HEK293 (cell line): ENCODE data around the gene HSF5.

ENCODE experiments used
- CTCF ChIA-PET: fragments of 350-600 bp; formaldehyde crosslinking; extraction: SDS; loops from one replicate; lab custom pipeline; 2021; ENCODE audit warnings: antibody characterized with exemption; lab: Yijun Ruan, JAX
- POLR2A ChIA-PET: fragments of 300-600 bp; formaldehyde crosslinking; extraction: SDS; loops from one replicate; lab custom pipeline; 2020; ENCODE audit warnings: antibody characterized with exemption, inconsistent platforms; lab: Yijun Ruan, JAX
- H3K27ac ChIP-seq: fragments of 200-500 bp; sonication (Bioruptor generic); 2 replicates; pipeline ENCODE4 v1.5.1; 2014; ENCODE audit warnings: low read depth, low read length, control low read depth, inconsistent platforms; ENCODE audit errors: extremely low read depth
- H3K36me3 ChIP-seq, 2 experiments: fragments of 200-500 bp in 1 of 2; sonication (Bioruptor generic) in 1 of 2; 1 replicate in 1 of 2; 2 replicates in 1 of 2; pipeline ENCODE4 v1.5.1; 2014 to 2017; ENCODE audit warnings: inconsistent platforms in 2 of 2, low read length in 2 of 2; ENCODE audit not compliant: control insufficient read depth in 2 of 2, insufficient read depth in 1 of 2
- H3K4me1 ChIP-seq: fragments of 200-500 bp; sonication (Bioruptor generic); 2 replicates; pipeline ENCODE4 v1.5.1; 2014; ENCODE audit warnings: mild to moderate bottlenecking, low read length, inconsistent platforms; ENCODE audit not compliant: control insufficient read depth, insufficient read depth
- H3K4me3 ChIP-seq: 2 replicates; pipeline ENCODE4 v1.5.1; 2011; ENCODE audit warnings: low read depth, mild to moderate bottlenecking, control low read depth, low read length, moderate library complexity
- H3K9me3 ChIP-seq: fragments of 200-500 bp; sonication (Bioruptor generic); 2 replicates; pipeline ENCODE4 v1.5.1; 2014; ENCODE audit warnings: low read depth, low read length, inconsistent platforms; ENCODE audit not compliant: control insufficient read depth, insufficient read depth
- ELK4 ChIP-seq: IDR thresholded peaks from 2 replicates; pipeline ENCODE4 v1.6.1; 2011; ENCODE audit warnings: mild to moderate bottlenecking, low read depth, low read length, borderline replicate concordance
- FEZF1 ChIP-seq: fragments of 450-650 bp; formaldehyde crosslinking; IDR thresholded peaks from 2 replicates; pipeline ENCODE4 v1.5.1; 2016; ENCODE audit warnings: missing biosample characterization, missing genetic modification characterization
- GLI4 ChIP-seq: fragments of 450-650 bp; formaldehyde crosslinking; IDR thresholded peaks from 2 replicates; pipeline ENCODE4 v1.5.1; 2016; ENCODE audit warnings: missing biosample characterization, missing genetic modification characterization
- GLIS2 ChIP-seq: fragments of 450-650 bp; formaldehyde crosslinking; IDR thresholded peaks from 2 replicates; pipeline ENCODE4 v1.5.1; 2016; ENCODE audit warnings: missing biosample characterization, missing genetic modification characterization
- HOXC10 ChIP-seq: sonication (generic); formaldehyde crosslinking; IDR thresholded peaks from 2 replicates; pipeline ENCODE4 v1.8.1; 2023; ENCODE audit warnings: mild to moderate bottlenecking, missing genetic modification reagents
- IKZF3 ChIP-seq: fragments of 450-650 bp; IDR thresholded peaks from 2 replicates; pipeline ENCODE4 v1.5.0; 2018; ENCODE audit warnings: missing biosample characterization, mild to moderate bottlenecking, missing genetic modification characterization, moderate library complexity
- KLF16 ChIP-seq: fragments of 450-650 bp; formaldehyde crosslinking; IDR thresholded peaks from 2 replicates; pipeline ENCODE4 v1.5.1; 2017; ENCODE audit warnings: missing biosample characterization, missing genetic modification characterization
- RBAK ChIP-seq: fragments of 450-650 bp; formaldehyde crosslinking; IDR thresholded peaks from 2 replicates; pipeline ENCODE4 v1.5.1; 2016; ENCODE audit warnings: missing biosample characterization, missing genetic modification characterization
- YY2 ChIP-seq: fragments of 450-650 bp; formaldehyde crosslinking; IDR thresholded peaks from 2 replicates; pipeline ENCODE4 v1.5.1; 2016; ENCODE audit warnings: missing biosample characterization, missing genetic modification characterization
- ZBTB1 ChIP-seq: fragments of 450-650 bp; formaldehyde crosslinking; IDR thresholded peaks from 2 replicates; pipeline ENCODE4 v1.5.1; 2016; ENCODE audit warnings: missing biosample characterization, missing genetic modification characterization
- ZEB2 ChIP-seq: fragments of 450-650 bp; formaldehyde crosslinking; IDR thresholded peaks from 2 replicates; pipeline ENCODE4 v1.5.1; 2016; ENCODE audit warnings: missing biosample characterization, missing genetic modification characterization
- ZFP3 ChIP-seq: fragments of 450-650 bp; formaldehyde crosslinking; IDR thresholded peaks from 2 replicates; pipeline ENCODE4 v1.5.1; 2016; ENCODE audit warnings: low read depth, missing biosample characterization, missing genetic modification characterization
- ZFP37 ChIP-seq: fragments of 450-650 bp; formaldehyde crosslinking; IDR thresholded peaks from 2 replicates; pipeline ENCODE4 v1.5.1; 2016; ENCODE audit warnings: missing biosample characterization, missing genetic modification characterization
- ZNF175 ChIP-seq: fragments of 450-650 bp; formaldehyde crosslinking; IDR thresholded peaks from 2 replicates; pipeline ENCODE4 v1.5.1; 2016; ENCODE audit warnings: missing biosample characterization, missing genetic modification characterization
- ZNF214 ChIP-seq: fragments of 450-650 bp; formaldehyde crosslinking; IDR thresholded peaks from 2 replicates; pipeline ENCODE4 v1.5.1; 2017; ENCODE audit warnings: missing biosample characterization, mild to moderate bottlenecking, missing genetic modification characterization, borderline replicate concordance
- ZNF266 ChIP-seq: fragments of 450-650 bp; formaldehyde crosslinking; IDR thresholded peaks from 2 replicates; pipeline ENCODE4 v1.5.1; 2016; ENCODE audit warnings: missing biosample characterization, missing genetic modification characterization, low read depth
- ZNF311 ChIP-seq: fragments of 450-650 bp; formaldehyde crosslinking; IDR thresholded peaks from 2 replicates; pipeline ENCODE4 v1.5.1; 2017; ENCODE audit warnings: missing biosample characterization, missing genetic modification characterization, borderline replicate concordance
- ZNF341 ChIP-seq: fragments of 450-650 bp; formaldehyde crosslinking; IDR thresholded peaks from 2 replicates; pipeline ENCODE4; 2016; ENCODE audit warnings: low read depth, missing biosample characterization, missing genetic modification characterization
- ZNF354C ChIP-seq: fragments of 450-650 bp; formaldehyde crosslinking; IDR thresholded peaks from 2 replicates; pipeline ENCODE4 v1.5.1; 2016; ENCODE audit warnings: missing biosample characterization, missing genetic modification characterization, low read depth, borderline replicate concordance
- ZNF37A ChIP-seq: fragments of 450-650 bp; IDR thresholded peaks from 2 replicates; pipeline ENCODE4 v1.5.1; 2018; ENCODE audit warnings: missing biosample characterization, missing genetic modification characterization
- ZNF398 ChIP-seq: fragments of 450-650 bp; formaldehyde crosslinking; IDR thresholded peaks from 2 replicates; pipeline ENCODE4 v1.5.1; 2017; ENCODE audit warnings: missing biosample characterization, missing genetic modification characterization
- ZNF426 ChIP-seq: fragments of 450-650 bp; formaldehyde crosslinking; IDR thresholded peaks from 2 replicates; pipeline ENCODE4 v1.5.1; 2017; ENCODE audit warnings: missing biosample characterization, missing genetic modification characterization, mild to moderate bottlenecking, inconsistent platforms, moderate library complexity
- ZNF473 ChIP-seq: fragments of 450-650 bp; formaldehyde crosslinking; IDR thresholded peaks from 2 replicates; pipeline ENCODE4 v1.5.1; 2017; ENCODE audit warnings: missing biosample characterization, missing genetic modification characterization
- ZNF488 ChIP-seq: fragments of 450-650 bp; formaldehyde crosslinking; IDR thresholded peaks from 2 replicates; pipeline ENCODE4 v1.5.1; 2016; ENCODE audit warnings: missing biosample characterization, missing genetic modification characterization
- ZNF514 ChIP-seq: fragments of 450-650 bp; formaldehyde crosslinking; IDR thresholded peaks from 2 replicates; pipeline ENCODE4 v1.5.1; 2016; ENCODE audit warnings: missing biosample characterization, missing genetic modification characterization
- ZNF558 ChIP-seq: fragments of 450-650 bp; formaldehyde crosslinking; IDR thresholded peaks from 2 replicates; pipeline ENCODE4 v1.5.1; 2016; ENCODE audit warnings: missing biosample characterization, missing genetic modification characterization
- ZNF670 ChIP-seq: fragments of 450-650 bp; formaldehyde crosslinking; IDR thresholded peaks from 2 replicates; pipeline ENCODE4 v1.5.1; 2016; ENCODE audit warnings: missing biosample characterization, missing genetic modification characterization, low read depth
- ZNF701 ChIP-seq: fragments of 450-650 bp; formaldehyde crosslinking; IDR thresholded peaks from 2 replicates; pipeline ENCODE4 v1.5.1; 2016; ENCODE audit warnings: missing biosample characterization, missing genetic modification characterization
- ZNF707 ChIP-seq: fragments of 450-650 bp; formaldehyde crosslinking; IDR thresholded peaks from 2 replicates; pipeline ENCODE4 v1.5.1; 2016; ENCODE audit warnings: missing biosample characterization, missing genetic modification characterization
- ZNF791 ChIP-seq: fragments of 450-650 bp; formaldehyde crosslinking; IDR thresholded peaks from 2 replicates; pipeline ENCODE4 v1.5.1; 2016; ENCODE audit warnings: missing biosample characterization, missing genetic modification characterization
- ZSCAN30 ChIP-seq: fragments of 450-650 bp; IDR thresholded peaks from 2 replicates; pipeline ENCODE4 v1.5.1; 2018; ENCODE audit warnings: missing biosample characterization, mild to moderate bottlenecking, missing genetic modification characterization, moderate library complexity
- TF ChIP-seq, protein P1 (sequence below): fragments of 450-650 bp; formaldehyde crosslinking; IDR thresholded peaks from 2 replicates; pipeline ENCODE4 v1.5.1; 2016; ENCODE audit warnings: missing biosample characterization, missing genetic modification characterization
- TF ChIP-seq, protein P2 (sequence below): fragments of 450-650 bp; formaldehyde crosslinking; IDR thresholded peaks from 2 replicates; pipeline ENCODE4 v1.5.1; 2016; ENCODE audit warnings: missing biosample characterization, missing genetic modification characterization

Gene HSF5

GRCh38 chr17:58517928-58518609 is 29.9 kb upstream of the HSF5 start:
- no peaks in the 10 kb centered on the region for H3K9me3 ChIP-seq
- H3K36me3 ChIP-seq: peaks cover 0 to 4% of the 10 kb centered on the region in 2 experiments; a peak in 1 of 3 replicates
- H3K27ac ChIP-seq: peak overlapping the region; percentile 84
- H3K4me1 ChIP-seq: peaks cover 3% of the 10 kb centered on the region; the same call in 1 of the 2 replicates
- peak overlapping the region; percentile 79 for H3K4me3 ChIP-seq
- CTCF ChIA-PET: interaction anchor here (0.6 to 3.3 kb wide), 26 partner anchors 10 to 1488 kb away, joined by 3 to 27 read pairs (median 5); no protein-coding TSS in a partner anchor
- POLR2A ChIA-PET: interaction anchor here (0.6 to 2.8 kb wide), 6 partner anchors 50 to 636 kb away, joined by 3 to 39 read pairs (median 8); no protein-coding TSS in a partner anchor
- TF ChIP-seq ZBTB1 (tag by site-specific recombination) (no peak), KLF16 (no peak; the same call in 1 of the 2 replicates), ZNF37A (tag by site-specific recombination) (no peak), ZNF791 (no peak), RBAK (tag by site-specific recombination) (no peak), ZNF311 (tag by site-specific recombination) (no peak), ZNF354C (tag by site-specific recombination) (no peak), ZSCAN30 (tag by site-specific recombination) (peak; percentile 87), IKZF3 (tag by site-specific recombination) (0 out of 2 replicates have a peak, but pooled peaks have one; percentile 87), FEZF1 (tag by site-specific recombination) (peak; percentile 34; the same call in 1 of the 2 replicates), ZNF175 (tag by site-specific recombination) (no peak), ZEB2 (tag by site-specific recombination) (no peak), ZNF473 (tag by site-specific recombination) (no peak), ELK4 (peak; percentile 90), ZFP3 (tag by site-specific recombination) (no peak), GLIS2 (tag by site-specific recombination) (no peak), ZNF266 (tag by site-specific recombination) (no peak), ZNF398 (tag by site-specific recombination) (no peak), ZNF214 (no peak), YY2 (peak; percentile 66; the same call in 1 of the 2 replicates), HOXC10 (no peak), ZNF341 (tag by site-specific recombination) (no peak), ZNF701 (tag by site-specific recombination) (no peak), ZNF426 (tag by site-specific recombination) (no peak), GLI4 (tag by site-specific recombination) (no peak), ZNF488 (tag by site-specific recombination) (no peak), ZNF514 (tag by site-specific recombination) (no peak), ZNF558 (tag by site-specific recombination) (no peak), ZNF670 (tag by site-specific recombination) (no peak), ZFP37 (tag by site-specific recombination) (no peak), ZNF707 (tag by site-specific recombination) (no peak)
- TF ChIP-seq, protein P1, sequence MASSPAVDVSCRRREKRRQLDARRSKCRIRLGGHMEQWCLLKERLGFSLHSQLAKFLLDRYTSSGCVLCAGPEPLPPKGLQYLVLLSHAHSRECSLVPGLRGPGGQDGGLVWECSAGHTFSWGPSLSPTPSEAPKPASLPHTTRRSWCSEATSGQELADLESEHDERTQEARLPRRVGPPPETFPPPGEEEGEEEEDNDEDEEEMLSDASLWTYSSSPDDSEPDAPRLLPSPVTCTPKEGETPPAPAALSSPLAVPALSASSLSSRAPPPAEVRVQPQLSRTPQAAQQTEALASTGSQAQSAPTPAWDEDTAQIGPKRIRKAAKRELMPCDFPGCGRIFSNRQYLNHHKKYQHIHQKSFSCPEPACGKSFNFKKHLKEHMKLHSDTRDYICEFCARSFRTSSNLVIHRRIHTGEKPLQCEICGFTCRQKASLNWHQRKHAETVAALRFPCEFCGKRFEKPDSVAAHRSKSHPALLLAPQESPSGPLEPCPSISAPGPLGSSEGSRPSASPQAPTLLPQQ: no peak
- TF ChIP-seq, protein P2, sequence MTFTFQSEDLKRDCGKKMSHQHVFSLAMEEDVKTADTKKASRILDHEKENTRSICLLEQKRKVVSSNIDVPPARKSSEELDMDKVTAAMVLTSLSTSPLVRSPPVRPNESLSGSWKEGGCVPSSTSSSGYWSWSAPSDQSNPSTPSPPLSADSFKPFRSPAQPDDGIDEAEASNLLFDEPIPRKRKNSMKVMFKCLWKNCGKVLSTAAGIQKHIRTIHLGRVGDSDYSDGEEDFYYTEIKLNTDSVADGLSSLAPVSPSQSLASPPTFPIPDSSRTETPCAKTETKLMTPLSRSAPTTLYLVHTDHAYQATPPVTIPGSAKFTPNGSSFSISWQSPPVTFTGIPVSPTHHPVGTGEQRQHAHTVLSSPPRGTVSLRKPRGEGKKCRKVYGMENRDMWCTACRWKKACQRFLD: no peak
